IMR-90 (cell line): ENCODE results near the gene LNX1. TPM values are rescaled to one million over a fixed set of nuclear protein-coding genes. Genes with fewer than 3 reads are reported as not detected.
A peak's percentile ranks its signal among the peaks of the same experiment; 100 is the strongest.

ENCODE experiments used
- ATAC-seq: fragments of 200-7000 bp; cut with Tn5 transposase; 2 replicates; pipeline ENCODE4 v1.9.1; 2020; ENCODE audit warnings: low read depth, mild to moderate bottlenecking, moderate library complexity
- BruUV-seq: library from RNA; stranded (reverse); fragments of 400-500 nt; replicated peaks from 2 replicates; lab custom pipeline; 2021; lab: Mats Ljungman, UMichigan
- CTCF ChIA-PET: fragments of 300-600 bp; formaldehyde crosslinking; extraction: SDS; loops from one replicate; lab custom pipeline; 2021; ENCODE audit warnings: antibody characterized with exemption; lab: Yijun Ruan, JAX
- POLR2A ChIA-PET: fragments of 300-600 bp; sonication (Branson Sonifier 250); formaldehyde crosslinking; loops from one replicate; lab custom pipeline; 2022; ENCODE audit warnings: antibody characterized with exemption; ENCODE audit not compliant: unreplicated experiment; lab: Charles Lee
- DNase-seq: peaks from one replicate; pipeline ENCODE4 v3.0.0; 2013
- H2AFZ ChIP-seq: replicated peaks from 2 replicates; pipeline ENCODE3; 2013; ENCODE audit warnings: low read length, mild to moderate bottlenecking; ENCODE audit not compliant: poor library complexity
- H2AK5ac ChIP-seq: 2 replicates; pipeline ENCODE4 v1.6.1; 2013; ENCODE audit warnings: low read depth, low read length, inconsistent platforms
- H2AK9ac ChIP-seq: replicated peaks from 2 replicates; pipeline ENCODE3; 2013; ENCODE audit warnings: mild to moderate bottlenecking, low read depth, low read length, moderate library complexity; ENCODE audit not compliant: poor library complexity
- H2BK120ac ChIP-seq: 2 replicates; pipeline ENCODE4 v1.6.1; 2013; ENCODE audit warnings: low read depth, low read length, inconsistent platforms
- H2BK15ac ChIP-seq: 3 replicates; pipeline ENCODE4 v1.6.1; 2013; ENCODE audit warnings: low read depth, low read length, inconsistent platforms
- H2BK20ac ChIP-seq: 2 replicates; pipeline ENCODE4 v1.6.1; 2013; ENCODE audit warnings: low read depth, mild to moderate bottlenecking, inconsistent platforms, low read length, moderate library complexity
- H2BK5ac ChIP-seq: 2 replicates; pipeline ENCODE4 v1.6.1; 2013; ENCODE audit warnings: mild to moderate bottlenecking, low read depth, low read length, inconsistent platforms; ENCODE audit not compliant: poor library complexity, severe bottlenecking
- H3K14ac ChIP-seq: replicated peaks from 2 replicates; pipeline ENCODE4 v1.6.1; 2013; ENCODE audit warnings: low read depth, low read length, inconsistent platforms
- H3K18ac ChIP-seq: 2 replicates; pipeline ENCODE4 v1.6.1; 2013; ENCODE audit warnings: low read depth, low read length, control low read depth
- H3K23ac ChIP-seq: 2 replicates; pipeline ENCODE4 v1.6.1; 2013; ENCODE audit warnings: low read depth, low read length, inconsistent platforms
- H3K27ac ChIP-seq: 2 replicates; pipeline ENCODE4 v1.5.1; 2013; ENCODE audit warnings: mild to moderate bottlenecking, control low read depth, low read length; ENCODE audit not compliant: insufficient read depth
- H3K27me3 ChIP-seq: 2 replicates; pipeline ENCODE4 v1.6.1; 2013; ENCODE audit warnings: low read length; ENCODE audit not compliant: control insufficient read depth, insufficient read depth
- H3K36me3 ChIP-seq: 2 replicates; pipeline ENCODE4 v1.6.1; 2013; ENCODE audit warnings: low read length, mixed read lengths; ENCODE audit not compliant: control insufficient read depth, insufficient read depth
- H3K4ac ChIP-seq: 2 replicates; pipeline ENCODE4 v1.6.1; 2013; ENCODE audit warnings: low read depth, low read length, inconsistent platforms
- H3K4me1 ChIP-seq: 2 replicates; pipeline ENCODE4 v1.6.1; 2013; ENCODE audit warnings: low read length, mixed read lengths; ENCODE audit not compliant: control insufficient read depth, insufficient read depth
- H3K4me2 ChIP-seq: 2 replicates; pipeline ENCODE4 v1.6.1; 2013; ENCODE audit warnings: low read depth, mild to moderate bottlenecking, control low read depth, low read length, moderate library complexity
- H3K4me3 ChIP-seq: 2 replicates; pipeline ENCODE4 v1.5.1; 2013; ENCODE audit warnings: low read depth, mild to moderate bottlenecking, control low read depth, low read length, moderate library complexity; ENCODE audit not compliant: insufficient read depth
- H3K56ac ChIP-seq: 2 replicates; pipeline ENCODE4 v1.6.1; 2013; ENCODE audit warnings: low read length, inconsistent platforms; ENCODE audit not compliant: insufficient read depth; ENCODE audit errors: extremely low read depth
- H3K79me1 ChIP-seq, 2 experiments: 2 replicates each; pipeline ENCODE4 v1.6.1; 2013; ENCODE audit warnings: low read length in 2 of 2, inconsistent platforms in 1 of 2, low read depth in 1 of 2
- H3K9ac ChIP-seq: 2 replicates; pipeline ENCODE4 v1.6.1; 2013; ENCODE audit warnings: low read depth, low read length, control low read depth
- H3K9me1 ChIP-seq: 2 replicates; pipeline ENCODE4 v1.6.1; 2013; ENCODE audit warnings: low read length, inconsistent platforms; ENCODE audit not compliant: insufficient read depth
- H3K9me3 ChIP-seq: 2 replicates; pipeline ENCODE4 v1.6.1; 2013; ENCODE audit warnings: low read length; ENCODE audit not compliant: control insufficient read depth, insufficient read depth
- H4K20me1 ChIP-seq: 2 replicates; pipeline ENCODE4 v1.6.1; 2013; ENCODE audit warnings: low read length, inconsistent platforms; ENCODE audit not compliant: insufficient read depth
- H4K5ac ChIP-seq: 2 replicates; pipeline ENCODE4 v1.6.1; 2013; ENCODE audit warnings: mild to moderate bottlenecking, low read depth, low read length, control low read depth
- H4K8ac ChIP-seq, 2 experiments: 2 replicates each; pipeline ENCODE4 v1.6.1; 2013; ENCODE audit warnings: low read depth in 2 of 2, low read length in 2 of 2, control low read depth in 1 of 2, inconsistent platforms in 1 of 2
- H4K91ac ChIP-seq: 2 replicates; pipeline ENCODE4 v1.6.1; 2013; ENCODE audit warnings: low read depth, low read length, inconsistent platforms; ENCODE audit not compliant: insufficient read depth
- BHLHE40 ChIP-seq: fragments of 150-350 bp; IDR thresholded peaks from 2 replicates; pipeline ENCODE4 v1.6.1; 2016; ENCODE audit warnings: mild to moderate bottlenecking, low read depth, low read length
- CHD1 ChIP-seq: IDR thresholded peaks from 2 replicates; pipeline ENCODE4 v1.6.1; 2012; ENCODE audit warnings: low read depth, low read length, improper control_type of control experiment
- FOS ChIP-seq: fragments of 150-350 bp; IDR thresholded peaks from 2 replicates; pipeline ENCODE4 v1.6.1; 2016; ENCODE audit warnings: low read depth, low read length
- MAFK ChIP-seq: IDR thresholded peaks from 2 replicates; pipeline ENCODE4 v1.6.1; 2012; ENCODE audit warnings: low read depth, low read length, improper control_type of control experiment
- NFE2L2 ChIP-seq: fragments of 150-350 bp; IDR thresholded peaks from 2 replicates; pipeline ENCODE4 v1.6.1; 2016; ENCODE audit warnings: low read depth, mild to moderate bottlenecking, low read length
- RAD21 ChIP-seq: IDR thresholded peaks from 2 replicates; pipeline ENCODE4 v1.6.1; 2012; ENCODE audit warnings: low read length, improper control_type of control experiment
- WGBS, 2 experiments: methylation state at CpG; one replicate each; pipeline versions ENCODE4 v1.1.5 to v1.1.7; 2013; ENCODE audit warnings: missing lambda C conversion rate in 2 of 2; ENCODE audit not compliant: insufficient read length in 1 of 2; ENCODE audit errors: extremely low coverage in 2 of 2; 5-methylcytosine and 5-hydroxymethylcytosine counted together
- dilution Hi-C: fragments of 300-500 bp; cut with HindIII; formaldehyde crosslinking; loops from one replicate; pipeline ENCODE4 v1.14.3; 2018; ENCODE audit warnings: low sequenced_read_pairs; ENCODE audit not compliant: unreplicated experiment
- in situ Hi-C: fragments of 300-500 bp; cut with MboI; formaldehyde crosslinking; loops from 3 replicates; pipeline ENCODE4 v1.14.3; 2019; ENCODE audit warnings: low sequenced_read_pairs, inconsistent platforms, mixed read lengths
- intact Hi-C: fragments of 100-400 bp; cut with micrococcal nuclease; formaldehyde crosslinking; loops from 2 replicates; pipeline ENCODE4 v1.10.0; 2022
- polyA plus RNA-seq, 3 experiments: library from polyadenylated mRNA; depleted of rRNA; stranded (reverse); fragments of >200 nt; gene quantifications; 2 replicates each; pipeline ENCODE4 v1.2.3, GENCODE V29; 2012; ENCODE audit warnings: low replicate concordance in 1 of 3
- total RNA-seq: library from RNA; depleted of rRNA; stranded (reverse); fragments of >200 nt; gene quantifications from 2 replicates; pipeline ENCODE4 v1.2.3, GENCODE V29; 2012

LNX1 gene
- total and polyA plus RNA-seq, 2 of the 4 experiments (the other 2 are of a cell fraction): 0.15 to 0.36 TPM

DNA sequence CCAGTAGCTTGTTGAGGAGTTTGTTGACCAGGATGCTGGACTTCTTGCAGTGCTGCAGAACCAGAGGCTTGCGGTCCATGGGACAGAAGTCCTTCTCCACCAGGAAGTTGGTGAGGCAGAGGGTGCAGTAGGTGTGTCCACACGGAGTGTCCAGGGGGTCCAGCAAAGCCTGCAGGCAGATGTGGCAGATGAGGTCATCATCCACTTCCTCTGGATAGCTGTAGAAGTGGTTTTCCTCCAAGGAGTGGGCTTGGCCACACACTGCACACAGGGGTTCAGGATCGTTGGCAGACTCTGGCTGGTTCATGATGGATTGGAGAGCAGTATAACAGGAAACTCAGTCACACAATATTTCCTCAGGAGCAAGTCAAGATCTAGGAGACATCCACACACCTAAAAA, 17.6 kb downstream of the LNX1 start:
- H3K14ac ChIP-seq: peak overlapping the region; percentile 62; the same call in 1 of the 2 replicates
- H3K4me1 ChIP-seq: peaks cover 21% of the 10 kb centered on the region
- H2AK9ac ChIP-seq: no peak overlapping the region
- no peak overlapping the region for H2BK5ac ChIP-seq
- no peaks in the 10 kb centered on the region; the same call in 1 of the 2 replicates for H3K9me3 ChIP-seq
- no TSS peak for BruUV-seq
- no peaks in the 10 kb centered on the region; a peak in 1 of 4 replicates for H3K79me1 ChIP-seq
- H4K5ac ChIP-seq: peak overlapping the region; percentile 3; the same call in 1 of the 2 replicates
- in situ Hi-C loops (no loop called here), dilution Hi-C loops (no loop called here), intact Hi-C loops (no loop called here)
- ChIA-PET POLR2A (no interaction called here), CTCF (no interaction called here)
- peak overlapping the region; percentile 46; the same call in 1 of the 2 replicates for H3K23ac ChIP-seq
- H3K4ac ChIP-seq: peak overlapping the region; percentile 74
- no peak for ATAC-seq
- H4K20me1 ChIP-seq: no peaks in the 10 kb centered on the region
- no peaks in the 10 kb centered on the region for H3K36me3 ChIP-seq
- H3K9ac ChIP-seq: no peak overlapping the region
- peak overlapping the region; percentile 39 for H2AFZ ChIP-seq
- H2AK5ac ChIP-seq: peak overlapping the region; percentile 74
- H3K27me3 ChIP-seq: no peaks in the 10 kb centered on the region
- H4K8ac ChIP-seq: peak overlapping the region; percentile 26 to 74; a peak in 2 of 4 replicates
- H3K27ac ChIP-seq: no peak overlapping the region
- H2BK120ac ChIP-seq: peak overlapping the region; percentile 81
- H3K4me3 ChIP-seq: no peak overlapping the region
- no CpG with 5 or more reads among the region's 3 CpGs for WGBS, 2 experiments
- peak overlapping the region; percentile 75 for H2BK20ac ChIP-seq
- H4K91ac ChIP-seq: peak overlapping the region; percentile 71
- H3K9me1 ChIP-seq: peaks cover 16% of the 10 kb centered on the region
- no peak for TF ChIP-seq NFE2L2
- no peak for TF ChIP-seq MAFK
- TF ChIP-seq CHD1: no peak
- TF ChIP-seq BHLHE40: no peak
- no peak for TF ChIP-seq RAD21
- TF ChIP-seq FOS: no peak
- DNase-seq: peak; percentile 48
- no peak overlapping the region; the same call in 1 of the 2 replicates for H3K56ac ChIP-seq
- H2BK15ac ChIP-seq: peak overlapping the region; percentile 94
- H3K4me2 ChIP-seq: no peak overlapping the region
- peak overlapping the region; percentile 21 for H3K18ac ChIP-seq
